ENCODE results near the gene RNF125. TPM values are rescaled to one million over a fixed set of nuclear protein-coding genes. Genes with fewer than 3 reads are reported as not detected.

Gene RNF125
- total and polyA plus RNA-seq, 2 experiments from 2014 or later: 2.0 to 2.2 TPM

- TF ChIP-seq CTCF (IDR thresholded peaks at IDR 0.05; ENCODE audit: low read depth, low read length): no peak
- H3K27ac ChIP-seq: no peak overlapping the region
- no peaks in the 10 kb centered on the region for H3K4me1 ChIP-seq (ENCODE audit: low read depth)
- no peaks in the 10 kb centered on the region for H3K9me3 ChIP-seq (ENCODE audit: low read depth)
- DNase-seq (ENCODE audit: low read depth in 1 of 2, low spot score in 1 of 2): no peak
- H3K27me3 ChIP-seq: no peaks in the 10 kb centered on the region
- peaks cover 22% of the 10 kb centered on the region for H3K36me3 ChIP-seq
- no peak overlapping the region for H3K4me3 ChIP-seq
These were observed 95.8 kb downstream of the RNF125 start for GRCh38 chr18:32114293-32114942.

- Histone ChIP-seq H3K36me3 (peaks cover 34% of the 10 kb centered on the region), H3K4me3 (no peak overlapping the region), H3K9me3 (ENCODE audit: low read depth) (no peaks in the 10 kb centered on the region), H3K27ac (no peak overlapping the region), H3K4me1 (ENCODE audit: low read depth) (no peaks in the 10 kb centered on the region), H3K27me3 (no peaks in the 10 kb centered on the region)
- TF ChIP-seq CTCF (IDR thresholded peaks at IDR 0.05; ENCODE audit: low read depth, low read length): no peak
- no peak for DNase-seq (ENCODE audit: low read depth in 1 of 2, low spot score in 1 of 2)
These were observed 103.4 kb downstream of the RNF125 start for GRCh38 chr18:32122039-32122438.

Other genes starting within 250 kb of the RNF125 start
- 15.6 and 25.7 TPM in 2 replicates for gene TRAPPC8, start 75.7 kb upstream of the RNF125 start, total RNA-seq
- gene TRAPPC8, start 75.7 kb upstream of the RNF125 start, polyA plus RNA-seq: 11.8 and 13.4 TPM in 2 replicates
- 51.8 and 54.8 TPM in 2 replicates for gene RNF138, start 73.0 kb downstream of the RNF125 start, total RNA-seq
- gene RNF138, start 73.0 kb downstream of the RNF125 start, polyA plus RNA-seq: 31.7 and 53.3 TPM in 2 replicates
- 0.04 and 0.09 TPM in 2 replicates for gene MEP1B, start 171.2 kb downstream of the RNF125 start, total RNA-seq
- 0.34 TPM in 1 of 2 replicates, not detected in the other for gene MEP1B, start 171.2 kb downstream of the RNF125 start, polyA plus RNA-seq